SU-DHL-6 (cell line): ENCODE data around the gene TMEM267.
"Not testable (repeated sequence)": the region's sequence is repeated elsewhere in the genome, so short reads cannot be mapped to it uniquely, and the experiment has no call there.

Source experiments
- H2AFZ ChIP-seq: fragments of 200-600 bp; sonication (generic); 2 replicates; pipeline ENCODE4 v1.6.1; 2014; ENCODE audit warnings: low read depth, mild to moderate bottlenecking, moderate library complexity, mixed read lengths, antibody characterized with exemption, low read length; ENCODE audit not compliant: severe bottlenecking
- H3F3A ChIP-seq: fragments of 200-600 bp; shearing (Covaris generic); 2 replicates; pipeline ENCODE4 v1.6.0; 2016; ENCODE audit warnings: antibody characterized with exemption, mild to moderate bottlenecking; ENCODE audit not compliant: insufficient read depth
- H3K27ac ChIP-seq: fragments of 200-600 bp; sonication (generic); 2 replicates; pipeline ENCODE4 v1.5.1; 2016; ENCODE audit warnings: low read depth, mild to moderate bottlenecking, low read length, moderate library complexity, mixed read lengths
- H3K27me3 ChIP-seq: fragments of 200-600 bp; sonication (generic), shearing (Covaris generic); 2 replicates; pipeline ENCODE4 v1.6.0; 2014; ENCODE audit warnings: mild to moderate bottlenecking, low read length
- H3K36me3 ChIP-seq: fragments of 200-600 bp; sonication (generic); 2 replicates; pipeline ENCODE4 v1.6.1; 2014; ENCODE audit warnings: mild to moderate bottlenecking, low read length, mixed read lengths
- H3K4me2 ChIP-seq: fragments of 300-600, 200-600 bp; shearing (Covaris generic), sonication (generic); 2 replicates; pipeline ENCODE4 v1.6.0; 2014; ENCODE audit warnings: low read length, low read depth, mild to moderate bottlenecking; ENCODE audit not compliant: poor library complexity, severe bottlenecking
- H3K4me3 ChIP-seq: fragments of 200-600 bp; sonication (generic); 2 replicates; pipeline ENCODE4 v1.5.1; 2014; ENCODE audit warnings: antibody characterized with exemption, low read length, mild to moderate bottlenecking, mixed read lengths; ENCODE audit not compliant: insufficient read depth, poor library complexity, severe bottlenecking
- H3K79me2 ChIP-seq: fragments of 200-600 bp; sonication (generic); 2 replicates; pipeline ENCODE4 v1.6.1; 2014; ENCODE audit warnings: mild to moderate bottlenecking, low read length, moderate library complexity; ENCODE audit not compliant: insufficient read depth
- H3K9ac ChIP-seq: fragments of 200-600 bp; sonication (generic); 2 replicates; pipeline ENCODE4 v1.7.0; 2014; ENCODE audit warnings: mild to moderate bottlenecking, low read length
- H3K9me2 ChIP-seq: fragments of 200-600 bp; sonication (generic); replicated peaks from 2 replicates; pipeline ENCODE4 v1.6.1; 2014; ENCODE audit warnings: low read length; ENCODE audit not compliant: insufficient read depth
- H3K9me3 ChIP-seq: fragments of 200-600 bp; sonication (generic); 2 replicates; pipeline ENCODE4 v1.6.1; 2014; ENCODE audit warnings: low read length, mixed read lengths; ENCODE audit not compliant: insufficient read depth
- H4K20me1 ChIP-seq: fragments of 200-600 bp; sonication (generic); 2 replicates; pipeline ENCODE4 v1.6.1; 2014; ENCODE audit warnings: low read depth, mild to moderate bottlenecking, antibody characterized with exemption, low read length, moderate library complexity, mixed read lengths
- EZH2phosphoT487 ChIP-seq: fragments of 200-600 bp; sonication (generic), shearing (Covaris generic); conservative IDR thresholded peaks from 2 replicates; pipeline ENCODE4 v1.6.1; 2018; ENCODE audit warnings: mild to moderate bottlenecking, antibody characterized with exemption, low read length, moderate library complexity, mixed read lengths
- TF ChIP-seq, protein P1 (sequence below): fragments of 200-600 bp; sonication (generic); IDR thresholded peaks from one replicate; pipeline ENCODE4 v1.5.1; 2017; ENCODE audit warnings: antibody characterized with exemption, mild to moderate bottlenecking, low read length, moderate library complexity; ENCODE audit not compliant: insufficient read depth, poor library complexity, severe bottlenecking

The TMEM267 gene

GRCh38 chr5:43410414-43410813, 73.3 kb downstream of the TMEM267 start:
- no peaks in the 10 kb centered on the region for H3K36me3 ChIP-seq
- no peak overlapping the region for H3K4me3 ChIP-seq
- H3F3A ChIP-seq, result no peaks in the 10 kb centered on the region
- H3K27me3 ChIP-seq, result no peaks in the 10 kb centered on the region
- no peak overlapping the region for H3K9ac ChIP-seq
- H2AFZ ChIP-seq, result no peak overlapping the region
- no peaks in the 10 kb centered on the region for H3K9me3 ChIP-seq
- no peaks in the 10 kb centered on the region for H3K79me2 ChIP-seq
- no peak overlapping the region for H3K4me2 ChIP-seq
- TF ChIP-seq, protein P1, sequence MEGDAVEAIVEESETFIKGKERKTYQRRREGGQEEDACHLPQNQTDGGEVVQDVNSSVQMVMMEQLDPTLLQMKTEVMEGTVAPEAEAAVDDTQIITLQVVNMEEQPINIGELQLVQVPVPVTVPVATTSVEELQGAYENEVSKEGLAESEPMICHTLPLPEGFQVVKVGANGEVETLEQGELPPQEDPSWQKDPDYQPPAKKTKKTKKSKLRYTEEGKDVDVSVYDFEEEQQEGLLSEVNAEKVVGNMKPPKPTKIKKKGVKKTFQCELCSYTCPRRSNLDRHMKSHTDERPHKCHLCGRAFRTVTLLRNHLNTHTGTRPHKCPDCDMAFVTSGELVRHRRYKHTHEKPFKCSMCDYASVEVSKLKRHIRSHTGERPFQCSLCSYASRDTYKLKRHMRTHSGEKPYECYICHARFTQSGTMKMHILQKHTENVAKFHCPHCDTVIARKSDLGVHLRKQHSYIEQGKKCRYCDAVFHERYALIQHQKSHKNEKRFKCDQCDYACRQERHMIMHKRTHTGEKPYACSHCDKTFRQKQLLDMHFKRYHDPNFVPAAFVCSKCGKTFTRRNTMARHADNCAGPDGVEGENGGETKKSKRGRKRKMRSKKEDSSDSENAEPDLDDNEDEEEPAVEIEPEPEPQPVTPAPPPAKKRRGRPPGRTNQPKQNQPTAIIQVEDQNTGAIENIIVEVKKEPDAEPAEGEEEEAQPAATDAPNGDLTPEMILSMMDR, result no peak
- no peak for TF ChIP-seq EZH2phosphoT487
- no peak overlapping the region for H3K27ac ChIP-seq
- no peaks in the 10 kb centered on the region for H3K9me2 ChIP-seq
- no peaks in the 10 kb centered on the region for H4K20me1 ChIP-seq

GRCh38 chr5:43409809-43410271, 73.8 kb downstream of the TMEM267 start:
- no peaks in the 10 kb centered on the region for H3K9me2 ChIP-seq
- no peaks in the 10 kb centered on the region for H3K36me3 ChIP-seq
- H3K27ac ChIP-seq, result no peak overlapping the region
- no peak overlapping the region for H3K9ac ChIP-seq
- H3K9me3 ChIP-seq, result no peaks in the 10 kb centered on the region
- no peak overlapping the region for H3K4me3 ChIP-seq
- no peak overlapping the region for H2AFZ ChIP-seq
- TF ChIP-seq EZH2phosphoT487, result no peak
- TF ChIP-seq, protein P1, result no peak
- H3K27me3 ChIP-seq, result no peaks in the 10 kb centered on the region
- no peaks in the 10 kb centered on the region for H3F3A ChIP-seq
- no peaks in the 10 kb centered on the region for H3K79me2 ChIP-seq
- no peak overlapping the region for H3K4me2 ChIP-seq
- no peaks in the 10 kb centered on the region for H4K20me1 ChIP-seq

DNA sequence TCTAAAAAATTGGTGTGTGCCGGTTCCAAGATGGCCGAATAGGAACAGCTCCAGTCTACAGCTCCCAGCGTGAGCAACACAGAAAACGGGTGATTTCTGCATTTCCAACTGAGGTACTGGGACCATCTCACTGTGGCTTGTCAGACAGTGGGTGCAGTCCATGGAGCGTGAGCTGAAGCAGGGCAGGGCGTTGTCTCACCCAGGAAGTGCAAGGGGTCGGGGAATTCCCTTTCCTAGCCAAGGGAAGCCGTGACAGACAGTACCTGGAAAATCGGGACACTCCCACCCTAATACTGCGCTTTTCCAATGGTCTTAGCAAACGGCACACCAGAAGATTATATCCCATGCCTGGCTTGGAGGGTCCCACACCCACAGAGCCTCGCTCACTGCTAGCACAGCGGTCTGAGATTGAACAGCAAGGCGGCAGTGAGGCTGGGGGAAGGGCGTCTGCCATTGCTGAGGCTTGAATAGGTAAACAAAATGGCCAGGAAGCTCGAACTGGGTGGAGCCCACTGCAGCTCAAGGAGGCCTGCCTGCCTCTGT, 81.1 kb downstream of the TMEM267 start:
- not testable (repeated sequence) for H2AFZ ChIP-seq, H3K4me3 ChIP-seq, H3K9me3 ChIP-seq, H3K9me2 ChIP-seq, H3K4me2 ChIP-seq, H3K27me3 ChIP-seq, H3K36me3 ChIP-seq, H3K9ac ChIP-seq, H3K79me2 ChIP-seq, H3F3A ChIP-seq, H3K27ac ChIP-seq, H4K20me1 ChIP-seq

DNA sequence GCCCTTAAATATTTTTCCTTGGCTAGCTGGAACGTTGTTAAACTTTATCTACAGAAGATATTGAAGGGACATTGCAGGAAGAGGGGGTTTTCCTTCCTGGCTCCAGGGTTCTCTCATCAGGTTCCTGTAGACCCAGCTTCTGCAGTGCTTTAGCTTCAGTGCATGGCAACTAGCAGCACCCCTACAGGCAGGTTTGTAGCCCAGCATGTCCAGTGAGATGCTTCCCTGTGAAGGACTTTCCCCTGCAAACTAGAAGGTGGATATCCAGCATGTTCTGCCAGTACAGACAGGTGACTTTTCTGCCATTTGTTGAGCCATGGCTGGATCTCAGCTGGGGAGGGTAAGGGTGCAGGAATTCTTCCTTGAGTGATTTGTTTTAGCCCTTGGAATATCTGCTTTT, 81.8 kb downstream of the TMEM267 start:
- TF ChIP-seq, protein P1, result no peak
- no peak for TF ChIP-seq EZH2phosphoT487

More for the DNA sequence above, 81.8 kb downstream of the TMEM267 start:
- Histone ChIP-seq H2AFZ (no peak overlapping the region), H3K4me2 (no peak overlapping the region), H3K9me3 (no peaks in the 10 kb centered on the region), H3K9ac (no peak overlapping the region), H3K36me3 (no peaks in the 10 kb centered on the region), H3K27ac (no peak overlapping the region), H3K4me3 (no peak overlapping the region), H3K27me3 (no peaks in the 10 kb centered on the region), H3K9me2 (no peaks in the 10 kb centered on the region), H4K20me1 (no peaks in the 10 kb centered on the region), H3F3A (no peaks in the 10 kb centered on the region), H3K79me2 (no peaks in the 10 kb centered on the region)
